GM19239 (cell line): ENCODE results near the gene CAPSL.
"Not testable (repeated sequence)": the region's sequence is repeated elsewhere in the genome, so short reads cannot be mapped to it uniquely, and the experiment has no call there.

ENCODE experiments used
- DNase-seq: peaks from one replicate; pipeline ENCODE4 v3.0.0; 2011; ENCODE audit warnings: low spot score; ENCODE audit not compliant: insufficient read length
- FAIRE-seq: peaks from 2 replicates; lab custom pipeline; 2011; peaks lifted over from hg19 to GRCh38; lab: Jason Lieb, UNC

CAPSL gene

GRCh38 chr5:35938568-35939227 is at the start of gene CAPSL:
Gene CAPSL, minus strand, starts transcription at chr5:35938622. Its CDS starts 17,502 bp downstream, at chr5:35921120.
- DNase-seq = no peak
- no peak for FAIRE-seq

DNA sequence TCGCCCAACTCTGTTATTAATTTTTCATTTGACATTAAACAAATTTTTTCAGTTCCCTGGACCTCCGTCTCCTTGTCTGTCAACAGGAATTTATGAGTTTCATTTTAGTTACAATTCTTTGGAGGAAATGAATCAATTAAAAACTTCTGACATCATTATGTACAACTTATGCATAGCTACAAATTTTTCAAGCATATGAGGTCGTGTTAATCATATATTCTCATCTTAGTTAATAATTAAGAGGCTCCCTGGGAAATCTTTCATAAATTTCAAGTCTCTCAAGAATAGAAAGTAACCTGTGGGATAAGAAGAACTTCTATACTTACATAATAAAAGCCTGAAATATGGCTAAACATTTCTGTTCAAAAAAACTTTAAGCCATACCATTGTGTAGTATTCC is 49.4 kb upstream of the CAPSL start:
- FAIRE-seq (no peak), DNase-seq (no peak)

GRCh38 chr5:35979715-35980114 is 41.3 kb upstream of the CAPSL start:
- FAIRE-seq (no peak), DNase-seq (no peak)

DNA sequence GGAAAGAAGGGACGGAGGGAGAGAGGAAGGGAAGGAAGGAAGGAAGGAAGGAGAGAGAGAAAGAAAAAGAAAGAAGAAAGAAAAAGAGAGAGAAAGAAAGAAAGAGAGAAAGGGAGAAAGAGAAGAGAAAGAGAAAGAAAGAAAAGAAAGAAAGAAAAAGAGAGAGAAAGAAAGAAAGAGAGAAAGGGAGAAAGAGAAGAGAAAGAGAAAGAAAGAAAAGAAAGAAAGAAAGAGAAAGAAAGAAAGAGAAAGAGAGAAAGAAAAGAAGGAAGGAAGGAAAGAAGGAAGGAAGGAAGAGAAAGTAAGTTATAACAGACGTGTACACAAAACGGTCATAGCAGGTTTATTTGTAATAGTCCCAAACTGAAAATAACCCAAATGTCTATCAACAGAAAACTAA is 38.4 kb upstream of the CAPSL start:
- not testable (repeated sequence) for FAIRE-seq, DNase-seq

- FAIRE-seq (no peak), DNase-seq (no peak)
Measured at GRCh38 chr5:35974570-35974969, 36.1 kb upstream of the CAPSL start.

DNA sequence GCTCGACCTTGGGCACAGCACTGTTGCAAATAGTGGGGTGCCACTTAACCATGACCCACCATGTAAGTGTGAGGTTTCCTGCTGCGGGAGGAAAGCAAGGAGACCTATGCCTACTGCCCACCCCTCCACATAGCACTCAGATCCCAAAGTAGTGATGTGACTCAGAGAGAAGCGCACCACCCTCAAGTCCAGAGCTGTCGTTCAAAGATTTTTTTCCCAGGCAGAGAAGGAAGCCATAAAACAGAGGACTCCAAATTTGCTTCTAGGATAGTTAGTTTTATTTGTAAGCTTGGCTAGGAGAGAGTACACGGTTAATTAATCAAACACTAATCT is 33.4 kb upstream of the CAPSL start:
- FAIRE-seq (no peak), DNase-seq (no peak)

GRCh38 chr5:35971186-35971877 is 32.9 kb upstream of the CAPSL start:
- no peak for DNase-seq
- no peak for FAIRE-seq

DNA sequence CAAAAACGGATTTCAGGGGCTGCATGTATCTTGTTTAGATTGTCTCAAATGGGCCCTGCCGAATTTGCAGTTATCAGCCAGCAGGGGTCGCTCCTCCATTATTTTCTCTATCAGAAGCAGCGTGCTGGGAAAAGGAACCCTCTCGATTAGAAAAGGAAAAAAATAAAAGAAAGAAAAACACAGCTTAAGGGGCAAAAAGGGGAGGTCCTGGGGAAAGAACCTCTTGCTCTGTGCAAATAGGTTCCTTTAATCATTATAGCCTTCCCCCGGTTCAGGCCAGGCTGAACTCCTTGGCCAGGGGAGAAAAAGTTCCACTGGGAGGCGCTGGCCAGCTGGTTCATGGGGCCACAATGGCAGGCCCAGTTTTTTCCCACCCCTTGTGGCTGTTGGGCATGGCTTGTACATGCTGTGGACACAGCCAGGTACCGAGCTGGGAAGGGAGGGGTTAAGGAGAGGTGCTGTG is 25.0 kb upstream of the CAPSL start:
- no peak for DNase-seq
- FAIRE-seq = no peak

DNA sequence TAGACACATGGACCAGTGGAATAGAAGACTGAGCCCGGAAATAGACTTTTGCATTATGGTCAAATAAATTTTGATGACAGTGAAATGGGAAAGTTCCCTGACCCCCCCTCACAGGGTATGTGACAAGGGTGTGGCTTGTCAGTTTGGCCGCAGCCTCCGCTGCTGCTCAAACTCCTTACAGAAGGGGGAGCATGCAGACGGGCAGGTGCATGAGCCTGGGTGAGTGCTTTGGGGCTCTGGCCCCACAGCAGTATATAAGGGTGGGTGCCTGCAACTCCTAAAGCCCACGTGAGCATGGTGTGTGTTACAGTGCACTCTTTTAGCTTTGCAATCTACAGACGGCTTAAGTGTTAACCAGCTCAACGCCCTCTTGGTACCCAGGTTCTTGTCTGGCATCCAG is 21.9 kb upstream of the CAPSL start:
- DNase-seq = no peak
- FAIRE-seq = no peak

DNA sequence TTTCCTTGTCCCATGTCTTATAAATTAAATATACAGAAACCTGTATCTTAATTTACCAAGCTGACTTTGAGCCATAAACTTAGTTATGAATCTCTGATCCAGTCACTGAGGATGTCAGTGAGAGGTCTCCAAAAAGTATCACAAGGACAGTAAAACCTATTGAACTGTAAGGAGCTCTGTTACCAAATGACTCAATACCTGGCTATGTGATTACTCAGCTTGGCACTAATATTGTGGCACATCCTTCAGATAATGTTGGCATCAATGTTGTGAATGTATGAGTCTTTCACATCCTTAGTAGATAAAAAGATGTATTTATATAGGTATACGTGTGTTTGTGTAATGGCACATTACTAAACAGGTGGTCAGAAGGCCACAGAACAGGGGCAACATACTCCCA is 18.0 kb upstream of the CAPSL start:
- no peak for FAIRE-seq
- DNase-seq = no peak

DNA sequence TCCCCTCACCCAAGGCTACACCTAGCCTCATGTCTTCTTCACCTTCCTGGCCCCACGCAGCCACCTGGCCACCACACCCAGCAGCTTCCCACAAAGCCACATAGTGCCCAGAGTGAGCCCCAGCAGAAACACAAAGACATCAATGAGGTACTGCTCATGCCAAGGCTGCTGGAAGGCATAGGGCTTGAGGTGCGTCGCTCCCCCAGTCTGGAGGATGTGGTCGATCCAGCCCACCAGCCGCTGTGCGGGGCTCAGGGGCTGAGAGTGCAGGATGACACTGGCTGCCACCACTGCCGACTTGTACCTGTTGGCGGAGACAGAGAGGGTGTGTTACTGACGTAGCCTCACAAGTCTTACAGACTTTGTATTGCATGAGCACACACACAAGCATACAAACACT is 15.8 kb upstream of the CAPSL start:
- FAIRE-seq = no peak
- DNase-seq = no peak

GRCh38 chr5:35947085-35947484 is 8.7 kb upstream of the CAPSL start:
- DNase-seq (no peak), FAIRE-seq (no peak)

DNA sequence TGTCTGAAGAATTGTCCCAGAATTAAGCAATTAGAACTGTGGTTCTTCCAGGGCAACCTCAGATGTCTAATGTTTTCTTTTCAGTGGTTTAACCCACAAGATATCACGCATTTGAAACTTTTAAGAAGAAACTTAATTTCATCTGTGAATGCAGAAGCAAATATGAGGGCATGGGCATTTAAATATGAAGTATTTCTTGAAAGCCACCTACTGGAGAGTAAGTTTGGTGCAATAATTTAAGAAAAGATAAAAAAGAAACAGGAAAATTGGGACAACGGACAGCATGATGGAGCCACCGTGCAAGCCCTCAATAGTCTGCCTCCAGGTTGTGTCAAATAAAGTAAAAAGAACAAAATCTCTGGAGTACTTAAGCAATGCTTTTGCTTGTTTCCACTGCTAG is 1.2 kb upstream of the CAPSL start:
- no peak for FAIRE-seq

GRCh38 chr5:35926389-35927051 is 11.9 kb downstream of the CAPSL start:
- FAIRE-seq = peak; percentile 90
- DNase-seq = peak; percentile 42

More for the DNA sequence above, 1.2 kb upstream of the CAPSL start:
- no peak for DNase-seq

GRCh38 chr5:35924950-35925722 is 13.3 kb downstream of the CAPSL start:
- peak; percentile 28 for DNase-seq
- FAIRE-seq = peak; percentile 52

DNA sequence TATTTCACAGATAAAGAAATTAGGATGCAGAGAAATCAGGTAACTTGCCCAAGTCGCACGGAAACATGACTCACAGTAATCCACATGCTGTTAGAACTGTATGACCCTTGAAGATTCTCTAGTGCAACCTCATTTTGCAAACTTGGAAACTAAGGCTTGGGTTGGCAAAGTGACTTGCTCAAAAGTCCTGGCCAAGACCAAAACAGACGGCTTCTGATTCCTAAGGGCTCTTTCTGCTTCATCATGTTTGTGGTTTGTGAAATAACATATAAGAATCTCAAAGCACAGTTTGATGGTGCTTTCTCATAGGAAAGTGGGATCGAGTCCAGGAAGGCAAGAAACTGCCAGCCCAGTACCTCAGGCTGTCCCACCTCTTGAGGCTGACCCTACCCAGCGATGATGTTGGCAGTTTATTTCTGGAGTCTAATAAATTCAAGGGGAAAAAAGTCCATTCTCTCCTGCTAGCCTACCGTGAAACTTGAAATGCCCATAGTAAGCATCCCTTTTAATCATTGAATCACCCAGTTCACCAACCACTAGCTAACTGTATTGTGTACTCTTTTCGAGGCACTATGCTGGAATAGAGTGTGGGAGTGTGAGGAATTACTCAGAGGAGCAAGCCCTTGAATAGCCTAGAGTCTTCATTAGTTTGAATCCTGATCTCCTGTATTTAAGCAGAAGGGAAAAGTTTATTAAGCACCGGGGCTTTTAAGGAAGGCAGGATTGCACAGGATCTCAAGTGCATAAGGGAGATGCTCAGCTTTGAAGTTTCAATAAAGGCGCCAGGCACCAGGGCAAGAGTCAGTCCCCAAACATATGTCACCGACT is 14.1 kb downstream of the CAPSL start:
- FAIRE-seq (peak; percentile 4), DNase-seq (no peak)

DNA sequence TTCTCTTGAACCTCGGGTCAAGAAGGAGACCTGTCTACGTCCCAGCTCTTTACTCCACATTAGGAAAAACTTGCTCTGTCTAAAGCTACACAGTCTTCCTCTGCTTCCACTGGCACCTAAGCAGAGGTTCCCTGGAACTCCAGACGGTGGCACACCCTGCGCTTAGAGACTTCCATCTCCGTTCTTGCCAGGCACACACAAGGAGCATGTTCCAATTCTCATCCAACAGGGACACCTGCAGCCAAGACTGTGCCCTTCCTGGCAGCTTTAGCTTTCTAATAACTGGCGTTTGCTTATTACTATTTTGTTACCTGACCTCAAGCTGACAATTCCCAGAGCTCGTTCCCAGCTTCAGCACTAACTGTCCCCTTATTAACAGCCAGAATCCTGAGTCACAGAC is 16.0 kb downstream of the CAPSL start:
- FAIRE-seq (no peak), DNase-seq (no peak)

DNA sequence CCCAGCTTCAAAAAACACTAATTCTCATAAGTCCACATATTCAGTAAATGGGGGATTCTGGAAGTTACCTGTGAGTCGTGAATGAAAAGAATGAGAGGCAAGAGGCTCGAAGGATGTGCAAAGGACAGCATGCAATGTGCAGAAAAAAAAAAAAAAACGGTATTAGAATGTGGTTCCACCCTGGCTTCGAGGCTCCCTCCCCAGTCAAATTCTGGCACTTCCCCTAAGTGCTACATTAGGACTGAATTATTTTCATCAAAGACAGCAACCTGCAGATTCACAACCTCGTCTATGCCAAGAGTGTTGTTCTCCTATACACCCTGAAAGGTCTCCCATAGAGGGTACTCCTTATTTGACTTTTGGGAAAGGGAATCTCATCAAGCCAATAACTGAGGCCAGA is 16.5 kb downstream of the CAPSL start:
- FAIRE-seq (no peak), DNase-seq (no peak)

GRCh38 chr5:35920890-35921289 is 17.5 kb downstream of the CAPSL start:
- no peak for FAIRE-seq

GRCh38 chr5:35919191-35919590 is 19.2 kb downstream of the CAPSL start:
- DNase-seq (no peak), FAIRE-seq (no peak)

More at GRCh38 chr5:35920890-35921289, 17.5 kb downstream of the CAPSL start:
- DNase-seq = no peak
